Activated T-cell treated with anti-CD3 and anti-CD28 coated beads, Interleukin-2, amount 50 U/mL, for 72 hours (primary cell): ENCODE results near the gene TMEM183A. TPM values are rescaled to one million over a fixed set of nuclear protein-coding genes. Genes with fewer than 3 reads are reported as not detected.

Experiments used
- ATAC-seq, 2 donors: fragments of 150-1000 bp; cut with Tn5 transposase; replicated peaks in 1 of 2; 2 replicates each; pipeline ENCODE4 v1.10.0; 2021; ENCODE audit warnings: moderate library complexity in 2 of 2, mild to moderate bottlenecking in 1 of 2
- DNase-seq, 2 donors: peaks; one replicate each; pipeline ENCODE4 v3.0.0; 2021 to 2022; ENCODE audit warnings: mixed read lengths in 1 of 2
- H3K27ac Mint-ChIP-seq: one replicate; pipeline ENCODE4 v1.8.0; 2022; ENCODE audit warnings: mild to moderate bottlenecking, moderate library complexity, mixed read lengths
- H3K27me3 Mint-ChIP-seq: one replicate; pipeline ENCODE4 v1.8.0; 2022; ENCODE audit warnings: low read depth, mixed read lengths
- H3K36me3 Mint-ChIP-seq, 2 donors: one replicate each; pipeline ENCODE4 v1.8.0; 2022; ENCODE audit warnings: mixed read lengths in 2 of 2, mild to moderate bottlenecking in 1 of 2; ENCODE audit not compliant: insufficient read depth in 2 of 2
- H3K4me1 Mint-ChIP-seq: one replicate; pipeline ENCODE4 v1.8.0; 2022; ENCODE audit warnings: low read depth, mixed read lengths
- H3K4me3 Mint-ChIP-seq, 2 donors: one replicate each; pipeline ENCODE4 v1.8.0; 2022; ENCODE audit warnings: mild to moderate bottlenecking in 2 of 2, mixed read lengths in 2 of 2, moderate library complexity in 2 of 2
- H3K9me3 Mint-ChIP-seq, 2 donors: one replicate each; pipeline ENCODE4 v1.8.0; 2022; ENCODE audit warnings: mixed read lengths in 2 of 2
- total RNA-seq, 2 donors: library from RNA; stranded (reverse); gene quantifications; one replicate each; pipeline ENCODE4 v1.2.3, GENCODE V29; 2022

TMEM183A gene
- total RNA-seq, 2 donors from 2014 or later, result 63.8 to 80.7 TPM

DNA sequence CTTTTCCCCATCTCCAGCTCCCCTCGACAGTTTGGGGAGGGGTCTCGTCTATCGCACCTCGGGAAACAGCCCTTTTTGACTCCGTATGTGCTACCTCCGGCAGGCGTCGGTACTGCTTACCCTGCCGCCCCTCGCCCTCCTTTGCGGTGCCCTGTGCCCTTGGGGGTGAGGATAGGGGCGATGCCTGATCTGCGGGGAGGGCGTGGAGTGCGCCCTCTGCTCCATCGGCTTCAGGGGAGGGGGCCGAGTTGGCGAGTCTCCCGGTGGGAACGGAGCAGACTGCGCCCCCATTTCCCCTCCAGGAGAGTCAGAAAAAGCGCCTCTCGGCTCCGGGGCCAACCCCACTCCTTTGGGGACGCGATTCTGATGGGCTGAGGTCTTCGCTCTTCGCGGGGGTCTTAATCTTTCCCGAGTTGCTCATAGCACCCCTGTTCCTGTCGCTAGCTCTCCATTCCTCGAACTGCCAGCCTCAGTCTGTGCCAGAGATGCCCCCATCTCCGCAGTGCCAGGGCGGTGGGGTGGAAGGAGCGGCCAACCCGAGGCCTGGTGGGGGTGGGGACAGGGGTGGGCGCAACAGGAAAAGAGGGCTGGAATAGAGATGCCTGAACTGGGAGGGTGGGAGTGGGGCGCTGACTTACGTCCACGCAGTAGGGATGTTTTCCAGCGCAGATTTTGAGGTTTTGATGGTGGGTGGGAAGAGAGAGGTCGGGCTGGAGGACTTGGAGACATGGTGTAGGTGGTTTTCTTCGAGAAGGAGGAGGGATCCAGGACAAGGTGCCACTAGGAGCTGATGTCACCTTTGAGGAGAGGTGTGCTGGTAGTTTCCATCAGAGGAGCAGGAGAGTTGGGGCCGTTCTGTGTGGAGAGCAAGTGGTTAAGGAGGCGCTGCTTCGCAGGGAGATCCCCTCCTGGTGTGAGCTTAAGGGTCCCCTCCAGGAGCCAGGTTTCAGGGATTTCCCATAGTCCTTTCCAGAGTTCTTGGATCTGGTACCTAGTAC is 19.8 kb downstream of the TMEM183A start:
- ATAC-seq, result peak; percentile 49 to 52
- Mint-ChIP-seq H3K36me3 (peaks cover 4 to 11% of the 10 kb centered on the region in 2 donors), H3K9me3 (peaks cover 4% of the 10 kb centered on the region in 2 donors), H3K4me1 (peaks cover 22% of the 10 kb centered on the region), H3K27me3 (peaks cover 20% of the 10 kb centered on the region), H3K27ac (no peak overlapping the region), H3K4me3 (peak overlapping the region; percentile 67 to 75)
- DNase-seq, result peak in 1 of 2 donors; percentile 15

DNA sequence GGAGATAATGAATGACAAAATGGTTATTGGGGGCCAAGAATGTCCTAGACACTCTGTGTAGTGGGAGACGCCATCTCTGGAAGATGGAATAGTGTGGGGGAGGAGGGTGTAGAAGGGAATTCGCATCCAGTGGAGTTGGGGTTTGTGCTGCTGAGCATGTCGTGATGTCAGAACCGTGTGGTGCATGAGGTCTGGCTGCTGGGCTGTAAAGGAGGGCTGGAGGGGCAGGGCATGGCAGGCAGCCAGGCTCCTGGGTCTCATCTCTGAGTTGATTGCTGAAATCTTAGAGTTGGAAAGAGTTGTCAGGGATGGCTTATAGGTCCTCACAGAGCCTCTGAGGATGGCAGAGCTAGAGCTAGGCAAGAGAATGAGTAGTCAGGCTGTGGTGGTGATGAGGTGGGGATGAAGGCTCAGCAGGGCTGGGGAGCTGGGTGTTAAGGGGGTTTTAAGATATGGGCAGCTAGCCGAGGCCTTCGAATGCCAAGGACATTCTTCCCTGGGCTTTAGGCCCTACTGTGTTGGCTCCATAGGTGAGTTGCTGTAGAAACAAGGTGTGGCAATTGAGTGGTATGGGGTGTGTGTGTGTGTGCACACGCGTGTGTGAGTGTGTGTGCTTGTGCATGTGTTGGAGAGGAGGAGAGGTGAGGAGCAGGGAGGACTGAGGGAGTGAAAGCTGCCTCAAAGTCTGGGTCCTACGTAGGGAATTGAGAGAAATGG is 21.1 kb downstream of the TMEM183A start:
- no peak for DNase-seq
- Mint-ChIP-seq H3K27ac (no peak overlapping the region), H3K4me3 (no peak overlapping the region), H3K27me3 (peaks cover 20% of the 10 kb centered on the region), H3K9me3 (peaks cover 4% of the 10 kb centered on the region in 2 donors), H3K4me1 (peaks cover 22% of the 10 kb centered on the region), H3K36me3 (peaks cover 4 to 11% of the 10 kb centered on the region in 2 donors)
- ATAC-seq, result no peak

DNA sequence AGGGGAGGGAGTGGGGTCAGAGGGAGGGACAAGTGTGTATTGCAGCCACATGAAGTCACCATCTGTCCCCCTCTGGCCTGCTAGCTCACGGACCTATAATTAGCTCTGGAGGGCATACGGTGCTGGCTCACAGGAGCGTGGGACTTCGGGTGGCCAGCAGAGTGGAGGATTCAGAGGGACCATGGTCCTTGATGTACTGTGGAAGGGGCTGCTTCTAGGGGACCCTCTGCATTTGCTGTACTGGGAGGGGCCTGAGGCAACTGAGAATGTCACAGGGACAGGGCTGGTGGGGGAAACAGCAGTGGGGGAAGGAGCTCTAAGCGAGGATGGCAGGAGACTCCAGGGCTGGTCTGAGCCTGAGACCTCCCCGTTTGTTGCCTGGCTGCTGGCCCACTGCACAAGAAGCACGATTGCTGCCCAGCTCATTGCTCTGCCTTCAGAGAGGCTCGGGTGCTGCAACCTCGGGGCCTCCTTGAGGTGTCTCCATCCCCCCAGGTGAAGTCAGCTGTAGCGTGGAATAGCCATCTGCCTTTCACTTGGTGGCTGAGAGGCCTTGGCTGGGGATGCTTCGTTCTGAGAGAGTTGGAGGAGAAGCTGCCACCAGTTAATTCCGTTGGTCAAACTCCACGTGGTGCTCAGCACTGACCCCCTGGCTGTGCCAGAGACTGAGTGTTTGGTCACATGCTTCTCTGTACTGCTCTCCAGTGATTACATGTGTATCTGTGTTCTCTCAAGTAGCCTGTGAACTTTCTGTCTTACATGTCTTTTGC is 21.8 kb downstream of the TMEM183A start:
- no peak overlapping the region for H3K4me3 Mint-ChIP-seq

DNA sequence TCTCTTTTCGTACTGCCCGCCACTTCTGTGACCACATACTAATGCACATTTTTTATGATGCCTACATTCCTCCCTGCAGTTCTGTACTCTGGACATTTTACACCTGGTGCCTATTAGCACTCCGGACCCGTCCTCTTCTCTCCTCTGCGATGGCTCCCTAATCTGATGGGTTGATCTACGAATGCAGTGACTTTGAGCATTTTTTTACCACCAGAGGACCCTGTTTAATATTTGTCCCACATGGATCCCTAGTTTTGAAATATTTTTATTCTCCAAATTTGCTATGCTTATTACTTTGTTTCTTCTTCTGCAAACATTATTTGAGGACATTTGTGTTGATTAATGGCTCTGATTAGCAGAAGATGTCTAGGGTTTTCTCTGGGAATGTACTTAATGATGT is 24.3 kb downstream of the TMEM183A start:
- peaks cover 20% of the 10 kb centered on the region for H3K27me3 Mint-ChIP-seq
- ATAC-seq (no peak), DNase-seq (no peak)
- no peaks in the 10 kb centered on the region for H3K36me3 Mint-ChIP-seq
- H3K4me1 Mint-ChIP-seq, result peaks cover 16% of the 10 kb centered on the region
- no peak overlapping the region for H3K27ac Mint-ChIP-seq
- H3K9me3 Mint-ChIP-seq, result no peaks in the 10 kb centered on the region
- no peak overlapping the region for H3K4me3 Mint-ChIP-seq

More for the DNA sequence above, 21.8 kb downstream of the TMEM183A start:
- ATAC-seq (no peak), DNase-seq (no peak)
- H3K27ac Mint-ChIP-seq, result no peak overlapping the region
- H3K36me3 Mint-ChIP-seq, result peaks cover 4 to 7% of the 10 kb centered on the region in 2 donors
- H3K4me1 Mint-ChIP-seq, result peaks cover 22% of the 10 kb centered on the region
- peaks cover 20% of the 10 kb centered on the region for H3K27me3 Mint-ChIP-seq
- H3K9me3 Mint-ChIP-seq, result peaks cover 4% of the 10 kb centered on the region in 2 donors

DNA sequence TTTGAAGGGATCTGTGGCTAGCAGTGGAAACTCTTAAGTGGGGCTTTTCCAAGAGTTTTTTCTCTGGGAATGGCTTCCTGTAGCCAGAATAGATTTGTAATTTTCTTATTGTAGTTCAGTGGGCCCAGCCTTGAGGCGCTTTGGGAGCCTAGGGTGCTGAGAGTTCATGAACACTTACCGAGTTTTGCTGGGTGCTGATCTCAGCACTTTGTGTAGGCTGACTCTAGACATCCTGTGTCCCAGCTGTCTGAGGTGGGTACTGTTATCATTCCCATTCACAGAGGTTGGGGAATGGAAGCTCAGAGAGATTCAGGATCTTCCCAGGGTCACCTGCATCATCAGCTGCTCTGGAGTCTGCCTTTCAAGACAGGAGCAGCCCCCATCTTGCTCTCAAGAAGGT is 26.1 kb downstream of the TMEM183A start:
- Mint-ChIP-seq H3K27me3 (peaks cover 5% of the 10 kb centered on the region), H3K36me3 (no peaks in the 10 kb centered on the region)

DNA sequence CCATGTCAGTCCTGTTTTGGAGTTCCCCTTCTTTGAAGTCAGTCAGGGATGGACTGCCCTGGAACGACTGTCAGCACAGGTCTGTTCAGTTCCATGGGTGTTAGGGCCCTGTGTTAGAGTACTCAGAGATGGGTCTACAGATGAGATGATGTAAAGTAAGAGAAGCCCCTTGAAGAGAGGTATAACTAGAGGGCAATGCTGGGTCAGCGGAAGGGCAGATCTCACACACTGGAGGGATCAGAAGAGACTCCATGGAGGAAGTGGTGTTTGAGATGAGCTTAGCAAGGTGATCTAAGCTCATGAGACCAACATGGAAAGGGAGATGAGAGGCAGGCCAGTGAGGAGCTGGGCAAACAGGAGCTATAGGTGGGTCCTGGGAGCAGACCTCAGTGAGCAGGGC is 26.7 kb downstream of the TMEM183A start:
- no peak for DNase-seq
- no peak for ATAC-seq
- no peaks in the 10 kb centered on the region for H3K4me1 Mint-ChIP-seq
- no peak overlapping the region for H3K27ac Mint-ChIP-seq
- no peak overlapping the region for H3K4me3 Mint-ChIP-seq
- H3K27me3 Mint-ChIP-seq, result no peaks in the 10 kb centered on the region
- no peaks in the 10 kb centered on the region for H3K36me3 Mint-ChIP-seq
- no peaks in the 10 kb centered on the region for H3K9me3 Mint-ChIP-seq

More for the DNA sequence above, 26.1 kb downstream of the TMEM183A start:
- Mint-ChIP-seq H3K27ac (no peak overlapping the region), H3K4me3 (no peak overlapping the region), H3K4me1 (peaks cover under 1% of the 10 kb centered on the region), H3K9me3 (no peaks in the 10 kb centered on the region)
- DNase-seq (no peak), ATAC-seq (no peak)

DNA sequence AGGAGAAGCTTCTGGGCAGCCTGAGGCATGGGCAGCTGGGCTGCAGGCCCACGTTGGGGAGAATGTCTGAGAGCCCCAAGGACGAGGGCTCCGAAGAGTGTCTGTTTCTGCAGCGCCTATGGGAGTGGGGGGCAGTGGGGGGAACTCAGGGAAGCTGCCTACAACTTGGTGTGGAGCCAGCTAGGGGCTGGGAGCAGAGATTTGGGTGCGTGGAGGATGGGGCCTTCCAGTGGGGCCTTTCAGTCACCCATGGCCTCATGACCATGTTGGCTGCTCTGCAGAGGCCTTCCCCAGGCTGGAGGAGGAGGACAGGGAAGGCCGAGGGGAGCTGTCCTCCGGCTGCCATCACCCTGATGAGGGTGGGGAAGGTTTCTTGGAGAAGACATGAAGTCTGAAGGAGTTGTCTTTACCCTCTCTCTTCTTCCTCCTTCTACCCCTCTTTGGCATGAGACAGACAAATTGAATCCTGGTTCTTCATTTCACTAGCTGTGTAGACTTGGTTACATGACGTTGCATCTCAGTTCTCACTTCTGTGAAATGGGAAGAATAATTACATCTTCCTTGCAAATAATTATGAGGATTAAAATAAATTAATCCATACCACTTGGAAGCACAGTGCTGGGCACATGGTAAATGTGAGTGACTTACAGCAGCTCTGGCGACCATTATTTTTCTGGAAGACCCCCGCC is 27.4 kb downstream of the TMEM183A start:
- no peak overlapping the region for H3K4me3 Mint-ChIP-seq
- H3K4me1 Mint-ChIP-seq, result no peaks in the 10 kb centered on the region
- H3K36me3 Mint-ChIP-seq, result no peaks in the 10 kb centered on the region
- H3K27ac Mint-ChIP-seq, result no peak overlapping the region
- no peaks in the 10 kb centered on the region for H3K9me3 Mint-ChIP-seq
- DNase-seq (no peak), ATAC-seq (no peak)
- no peaks in the 10 kb centered on the region for H3K27me3 Mint-ChIP-seq

DNA sequence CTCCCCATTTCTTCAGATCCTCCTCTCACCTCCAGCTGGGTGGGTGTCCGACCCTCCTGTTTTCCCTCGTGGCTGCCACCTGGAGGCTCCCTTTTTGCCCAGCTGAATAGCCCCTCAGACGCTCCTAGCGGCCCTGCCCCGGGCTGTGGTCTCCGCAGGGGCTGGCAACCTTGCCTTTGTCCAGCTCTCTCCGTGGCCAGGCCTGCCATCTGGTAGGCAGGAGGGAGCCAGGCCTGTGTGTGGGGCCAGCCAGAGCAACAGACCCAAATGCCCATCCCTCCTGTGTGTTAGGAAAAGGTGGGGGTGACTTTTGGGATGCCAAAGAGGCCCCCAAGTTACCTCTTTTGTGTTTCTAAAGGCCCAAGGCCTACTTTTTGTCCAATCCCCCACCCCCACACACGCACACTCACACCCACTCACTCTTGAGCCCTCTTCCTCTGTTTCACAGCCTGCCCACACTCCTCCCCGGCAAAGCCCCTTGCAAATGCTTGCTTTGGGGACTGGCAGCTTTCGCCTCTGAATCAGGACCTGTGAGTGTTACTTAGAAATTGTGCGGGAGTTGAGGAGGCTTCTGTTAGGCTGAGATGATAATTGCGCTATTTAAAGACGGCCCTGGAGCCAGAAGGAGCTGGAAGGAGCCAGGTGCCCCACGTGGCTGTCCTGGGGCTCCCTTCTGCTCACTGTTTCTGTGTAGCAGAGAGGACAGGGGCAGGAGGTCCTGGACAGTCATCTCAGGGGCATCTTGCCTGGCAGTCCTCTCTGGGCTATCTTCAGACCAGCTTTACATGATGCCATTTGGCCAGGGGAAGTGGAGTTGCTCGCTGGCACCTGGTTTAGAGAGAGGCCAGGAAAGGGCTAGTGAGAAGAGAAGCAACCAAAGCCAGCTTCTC is 28.2 kb downstream of the TMEM183A start:
- Mint-ChIP-seq H3K4me3 (no peak overlapping the region), H3K36me3 (no peaks in the 10 kb centered on the region), H3K9me3 (no peaks in the 10 kb centered on the region), H3K27ac (no peak overlapping the region), H3K4me1 (no peaks in the 10 kb centered on the region), H3K27me3 (no peaks in the 10 kb centered on the region)
- no peak for ATAC-seq
- no peak for DNase-seq

DNA sequence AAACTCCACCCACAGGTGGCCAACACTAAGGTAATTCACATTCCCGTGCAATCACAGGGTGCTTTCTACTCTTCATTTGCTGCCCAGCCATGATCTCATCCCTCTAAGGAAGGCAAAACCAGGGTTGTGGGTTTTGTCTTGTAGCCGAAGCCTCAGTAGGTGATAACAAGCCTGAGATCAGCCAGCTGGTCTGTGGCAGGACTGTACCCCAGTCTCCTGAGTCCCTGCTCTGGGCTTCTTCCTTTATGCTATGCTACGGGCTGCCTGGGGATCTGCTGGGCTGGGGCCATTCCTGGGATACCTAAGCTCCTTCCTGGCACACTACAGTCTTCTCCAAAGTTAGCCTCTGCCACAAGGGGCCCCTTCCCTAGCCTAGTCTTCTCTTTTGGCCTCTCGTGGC is 29.0 kb downstream of the TMEM183A start:
- no peak for ATAC-seq
- Mint-ChIP-seq H3K4me1 (no peaks in the 10 kb centered on the region), H3K4me3 (no peak overlapping the region), H3K36me3 (no peaks in the 10 kb centered on the region), H3K27me3 (no peaks in the 10 kb centered on the region), H3K27ac (no peak overlapping the region), H3K9me3 (no peaks in the 10 kb centered on the region)
- no peak for DNase-seq

DNA sequence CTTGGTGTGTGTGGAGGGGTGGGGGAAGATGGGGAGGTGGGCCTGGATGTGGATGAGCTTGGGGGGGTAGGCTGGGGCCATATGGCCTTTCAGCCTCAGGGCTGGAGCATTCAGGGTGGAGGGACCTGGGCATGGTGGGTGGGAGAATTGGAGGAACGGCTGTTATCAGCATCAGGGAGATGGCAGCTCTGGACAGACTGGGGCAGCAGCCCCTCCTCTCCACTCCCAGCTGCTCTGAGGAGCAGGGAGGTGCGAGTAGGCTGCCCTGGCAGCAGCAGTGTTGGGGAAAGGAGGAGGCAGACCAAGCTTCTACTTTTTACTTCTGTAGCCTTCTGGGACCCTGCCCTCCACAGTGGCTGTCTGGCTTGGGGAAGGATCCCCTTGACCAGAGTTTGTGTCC is 29.4 kb downstream of the TMEM183A start:
- H3K27me3 Mint-ChIP-seq, result no peaks in the 10 kb centered on the region
- H3K4me3 Mint-ChIP-seq, result no peak overlapping the region
- DNase-seq (no peak), ATAC-seq (no peak)
- H3K9me3 Mint-ChIP-seq, result no peaks in the 10 kb centered on the region
- H3K27ac Mint-ChIP-seq, result no peak overlapping the region
- no peaks in the 10 kb centered on the region for H3K36me3 Mint-ChIP-seq
- H3K4me1 Mint-ChIP-seq, result no peaks in the 10 kb centered on the region

DNA sequence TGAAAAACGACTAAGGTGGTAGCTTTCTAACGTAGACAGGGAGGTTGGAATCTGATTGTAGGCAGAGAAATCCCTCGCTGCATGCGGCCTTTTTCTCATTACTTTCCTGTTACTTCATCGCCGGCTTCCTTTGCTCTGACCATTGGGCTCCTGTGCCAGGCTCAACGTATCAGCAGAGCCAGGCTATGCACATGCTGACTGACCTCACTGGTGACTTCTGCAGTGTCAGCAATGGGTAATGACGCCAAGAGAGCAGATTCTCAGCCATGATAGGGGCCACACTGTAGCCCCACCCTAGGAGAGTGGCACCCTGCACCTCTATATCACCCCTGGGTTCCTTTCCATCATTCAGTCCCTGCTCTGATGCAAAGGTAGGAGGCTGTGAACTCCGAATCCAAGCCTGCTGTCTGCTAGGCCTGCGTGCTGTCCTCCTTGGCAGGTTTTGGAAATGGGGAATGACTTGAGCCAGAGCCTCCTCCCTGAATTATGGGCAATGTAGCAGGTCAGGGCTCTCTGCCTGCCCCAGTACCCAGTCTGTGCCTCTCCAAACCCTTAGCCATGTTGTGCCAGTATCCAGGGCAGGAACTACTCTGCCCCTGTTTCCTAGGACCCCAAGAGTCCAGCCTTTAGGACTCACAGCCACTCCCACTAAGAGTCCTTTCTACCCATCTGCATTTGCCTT is 30.5 kb downstream of the TMEM183A start:
- no peak for DNase-seq
- ATAC-seq, result no peak
- Mint-ChIP-seq H3K4me3 (no peak overlapping the region), H3K27ac (no peak overlapping the region), H3K9me3 (no peaks in the 10 kb centered on the region), H3K36me3 (no peaks in the 10 kb centered on the region), H3K4me1 (no peaks in the 10 kb centered on the region), H3K27me3 (no peaks in the 10 kb centered on the region)
